Nephron (organoid): ENCODE results near the gene PTPRD.

Experiments used
- H3K27ac Mint-ChIP-seq, 3 experiments: 2 replicates each; pipeline ENCODE4 v1.8.0; 2020; ENCODE audit warnings: mixed read lengths in 3 of 3, mild to moderate bottlenecking in 2 of 3, moderate library complexity in 1 of 3
- H3K27me3 Mint-ChIP-seq: 2 replicates; pipeline ENCODE4 v1.8.0; 2021; ENCODE audit warnings: low read depth, mild to moderate bottlenecking, moderate library complexity, mixed read lengths
- H3K36me3 Mint-ChIP-seq: 2 replicates; pipeline ENCODE4 v1.8.0; 2020; ENCODE audit warnings: low read depth, mixed read lengths
- H3K4me1 Mint-ChIP-seq: 2 replicates; pipeline ENCODE4 v1.8.0; 2020; ENCODE audit warnings: mixed read lengths
- H3K4me3 Mint-ChIP-seq, 3 experiments: 2 replicates each; pipeline ENCODE4 v1.8.0; 2020; ENCODE audit warnings: mild to moderate bottlenecking in 3 of 3, mixed read lengths in 3 of 3, moderate library complexity in 2 of 3
- H3K9me3 Mint-ChIP-seq: 2 replicates; pipeline ENCODE4 v1.8.0; 2020; ENCODE audit warnings: mixed read lengths
- CTCF ChIP-seq, 3 experiments: fragments of 200-600 bp; sonication (generic); IDR thresholded peaks; one replicate each; pipeline ENCODE4 v1.5.0; 2021; ENCODE audit warnings: antibody characterized with exemption in 3 of 3; ENCODE audit not compliant: unreplicated experiment in 3 of 3

Gene PTPRD

GRCh38 chr9:10127867-10128266, 484.9 kb downstream of the PTPRD start:
- no peaks in the 10 kb centered on the region for H3K4me1 Mint-ChIP-seq
- H3K4me3 Mint-ChIP-seq = no peak overlapping the region
- H3K27ac Mint-ChIP-seq = no peak overlapping the region
- no peaks in the 10 kb centered on the region for H3K36me3 Mint-ChIP-seq
- TF ChIP-seq CTCF (IDR thresholded peaks at IDR 0.05; ENCODE audit: unreplicated experiment in 3 of 3) = no peak
- no peaks in the 10 kb centered on the region for H3K27me3 Mint-ChIP-seq
- H3K9me3 Mint-ChIP-seq = peaks cover 2% of the 10 kb centered on the region

GRCh38 chr9:10112798-10113197, 500.0 kb downstream of the PTPRD start:
- H3K9me3 Mint-ChIP-seq = no peaks in the 10 kb centered on the region
- no peak overlapping the region for H3K4me3 Mint-ChIP-seq
- no peaks in the 10 kb centered on the region for H3K4me1 Mint-ChIP-seq
- no peak for TF ChIP-seq CTCF (IDR thresholded peaks at IDR 0.05; ENCODE audit: unreplicated experiment in 3 of 3)
- no peaks in the 10 kb centered on the region for H3K27me3 Mint-ChIP-seq
- no peak overlapping the region for H3K27ac Mint-ChIP-seq
- H3K36me3 Mint-ChIP-seq = no peaks in the 10 kb centered on the region

GRCh38 chr9:10112070-10112469, 500.7 kb downstream of the PTPRD start:
- Mint-ChIP-seq H3K27ac (no peak overlapping the region), H3K4me3 (no peak overlapping the region), H3K36me3 (no peaks in the 10 kb centered on the region), H3K4me1 (no peaks in the 10 kb centered on the region), H3K9me3 (no peaks in the 10 kb centered on the region), H3K27me3 (no peaks in the 10 kb centered on the region)
- TF ChIP-seq CTCF (IDR thresholded peaks at IDR 0.05; ENCODE audit: unreplicated experiment in 3 of 3) = no peak

GRCh38 chr9:10108815-10109214, 504.0 kb downstream of the PTPRD start:
- no peak for TF ChIP-seq CTCF (IDR thresholded peaks at IDR 0.05; ENCODE audit: unreplicated experiment in 3 of 3)
- Mint-ChIP-seq H3K27ac (no peak overlapping the region), H3K36me3 (no peaks in the 10 kb centered on the region), H3K4me1 (no peaks in the 10 kb centered on the region), H3K4me3 (no peak overlapping the region), H3K9me3 (no peaks in the 10 kb centered on the region), H3K27me3 (no peaks in the 10 kb centered on the region)

- no peak for TF ChIP-seq CTCF (IDR thresholded peaks at IDR 0.05; ENCODE audit: unreplicated experiment in 3 of 3)
- H3K4me1 Mint-ChIP-seq = no peaks in the 10 kb centered on the region
Measured at GRCh38 chr9:10104774-10105173, 508.0 kb downstream of the PTPRD start.

GRCh38 chr9:10095208-10095607, 517.6 kb downstream of the PTPRD start:
- H3K4me1 Mint-ChIP-seq = no peaks in the 10 kb centered on the region
- no peaks in the 10 kb centered on the region for H3K36me3 Mint-ChIP-seq
- TF ChIP-seq CTCF (IDR thresholded peaks at IDR 0.05; ENCODE audit: unreplicated experiment in 3 of 3) = no peak
- no peaks in the 10 kb centered on the region for H3K27me3 Mint-ChIP-seq
- H3K9me3 Mint-ChIP-seq = no peaks in the 10 kb centered on the region
- H3K27ac Mint-ChIP-seq = no peak overlapping the region
- H3K4me3 Mint-ChIP-seq = no peak overlapping the region

More at GRCh38 chr9:10104774-10105173, 508.0 kb downstream of the PTPRD start:
- no peak overlapping the region for H3K4me3 Mint-ChIP-seq
- H3K27me3 Mint-ChIP-seq = no peaks in the 10 kb centered on the region
- no peaks in the 10 kb centered on the region for H3K9me3 Mint-ChIP-seq
- H3K27ac Mint-ChIP-seq = no peak overlapping the region
- no peaks in the 10 kb centered on the region for H3K36me3 Mint-ChIP-seq
